ENCODE results near the gene SLC35F3. TPM values are rescaled to one million over a fixed set of nuclear protein-coding genes. Genes with fewer than 3 reads are reported as not detected.
A peak's percentile ranks its signal among the peaks of the same experiment; 100 is the strongest.
"Not testable (repeated sequence)": the region's sequence is repeated elsewhere in the genome, so short reads cannot be mapped to it uniquely, and the experiment has no call there.

Gene SLC35F3
- total RNA-seq, 1 donor from 2014 or later, result 2.4 TPM

- no peak for DNase-seq (ENCODE audit: low spot score in 2 of 2)
Measured at GRCh38 chr1:234300096-234300495, 395.6 kb downstream of the SLC35F3 start.

DNA sequence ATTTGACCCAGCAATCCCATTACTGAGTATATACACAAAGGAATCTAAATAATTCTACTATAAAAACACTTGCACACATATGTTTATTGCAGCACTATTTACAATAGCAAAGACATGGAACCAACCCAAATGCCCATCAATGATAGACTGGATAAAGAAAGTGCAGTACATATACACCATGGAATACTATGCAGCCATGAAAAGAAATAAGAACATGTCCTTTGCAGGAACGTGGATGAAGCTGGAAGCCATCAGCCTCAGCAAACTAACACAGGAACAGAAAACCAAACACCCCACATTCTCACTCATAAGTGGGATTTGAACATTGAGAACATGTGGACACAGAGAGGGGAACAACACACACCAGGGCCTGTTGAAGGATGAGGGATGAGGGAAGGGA lies 397.2 kb downstream of the SLC35F3 start:
- not testable (repeated sequence) for DNase-seq (ENCODE audit: low spot score in 2 of 2); FAIRE-seq

More at GRCh38 chr1:234300096-234300495, 395.6 kb downstream of the SLC35F3 start:
- FAIRE-seq, result no peak

DNA sequence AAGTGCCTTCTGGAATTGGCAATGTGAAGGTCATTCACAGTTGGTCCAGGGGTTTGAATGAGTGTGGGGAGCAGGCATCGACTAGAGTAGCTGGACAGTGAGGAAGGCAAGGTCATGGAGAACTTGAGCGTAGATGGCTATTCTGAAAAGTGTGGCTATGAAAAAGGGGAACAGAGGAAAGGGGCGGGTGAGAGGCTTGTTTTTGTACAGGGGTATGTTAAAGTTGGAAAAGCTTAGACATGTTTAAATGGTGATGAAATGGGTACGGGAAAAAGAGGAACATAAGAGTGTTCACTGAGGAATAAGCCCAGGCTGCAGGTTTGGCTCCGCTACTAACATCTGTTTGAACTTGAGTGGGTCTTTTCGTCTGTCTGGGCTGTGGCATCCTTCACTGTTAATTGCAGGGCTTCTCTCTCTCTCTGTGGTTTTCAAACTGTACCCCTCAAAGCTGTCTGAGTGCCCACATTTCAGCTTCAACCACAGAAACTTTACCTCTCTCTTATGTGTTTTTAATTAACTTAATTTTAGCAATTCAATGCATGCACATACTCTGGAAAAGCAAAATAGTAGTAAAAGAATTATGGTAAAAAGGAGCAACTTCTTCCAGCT lies 398.0 kb downstream of the SLC35F3 start:
- DNase-seq (ENCODE audit: low spot score in 2 of 2), result no peak
- no peak for FAIRE-seq

DNA sequence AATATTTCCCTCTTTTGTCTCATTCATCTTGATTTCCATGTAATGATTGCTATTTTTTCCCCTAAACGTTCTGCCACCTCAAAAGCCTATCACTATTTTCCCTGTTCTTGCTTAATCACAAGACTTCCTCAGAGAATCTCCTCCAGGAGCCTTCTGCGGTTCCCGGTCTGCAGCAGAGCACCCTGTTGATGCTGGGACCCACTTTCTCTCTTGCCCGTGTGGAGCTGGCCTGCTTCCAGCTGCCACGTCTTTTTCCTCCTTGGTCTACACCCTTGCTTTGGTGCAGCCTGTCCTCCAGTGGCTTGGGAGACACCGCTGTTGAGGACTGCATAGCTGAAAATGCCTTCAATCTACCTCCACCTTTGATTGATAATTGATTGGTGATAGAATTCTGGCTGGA lies 398.8 kb downstream of the SLC35F3 start:
- DNase-seq (ENCODE audit: low spot score in 2 of 2) (no peak), FAIRE-seq (no peak)

DNA sequence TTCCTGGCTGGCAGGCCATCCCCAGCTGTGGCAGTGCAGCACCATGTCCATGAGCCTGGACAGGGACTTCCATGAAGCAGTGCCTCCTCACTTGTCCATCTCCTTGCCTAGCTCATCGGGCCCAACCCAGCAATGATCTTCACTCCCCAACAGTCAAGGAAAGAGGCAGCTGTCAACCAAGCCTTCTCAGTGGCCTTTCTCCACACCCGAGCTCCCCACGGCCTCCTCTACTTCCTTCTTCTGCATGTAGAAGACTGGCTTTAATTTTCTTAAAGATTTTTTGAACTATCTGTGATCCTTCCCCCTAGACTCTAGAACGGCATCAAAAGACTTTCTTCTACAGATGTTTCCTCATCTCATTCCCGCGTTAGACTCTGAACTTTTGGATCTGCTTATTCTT lies 403.2 kb downstream of the SLC35F3 start:
- DNase-seq (ENCODE audit: low spot score in 2 of 2) (no peak), FAIRE-seq (no peak)

DNA sequence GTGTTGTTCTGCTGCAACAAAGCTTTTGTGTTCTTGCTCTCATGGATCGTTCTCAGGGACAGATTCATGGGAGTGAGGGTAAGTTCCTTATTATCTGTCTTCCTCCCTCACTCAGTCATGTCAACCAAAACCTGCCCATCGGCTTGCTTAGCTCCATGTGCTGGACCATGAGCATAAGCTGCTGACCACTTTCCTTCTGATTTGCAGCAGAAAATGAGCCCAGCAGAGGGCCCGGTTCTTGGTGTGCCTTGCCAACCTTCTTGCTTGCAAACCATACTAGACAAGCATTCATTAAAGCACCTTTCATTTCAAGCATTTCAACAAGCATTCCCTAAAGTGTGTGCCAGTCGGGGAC lies 404.7 kb downstream of the SLC35F3 start:
- DNase-seq (ENCODE audit: low spot score in 2 of 2) (no peak), FAIRE-seq (no peak)

DNA sequence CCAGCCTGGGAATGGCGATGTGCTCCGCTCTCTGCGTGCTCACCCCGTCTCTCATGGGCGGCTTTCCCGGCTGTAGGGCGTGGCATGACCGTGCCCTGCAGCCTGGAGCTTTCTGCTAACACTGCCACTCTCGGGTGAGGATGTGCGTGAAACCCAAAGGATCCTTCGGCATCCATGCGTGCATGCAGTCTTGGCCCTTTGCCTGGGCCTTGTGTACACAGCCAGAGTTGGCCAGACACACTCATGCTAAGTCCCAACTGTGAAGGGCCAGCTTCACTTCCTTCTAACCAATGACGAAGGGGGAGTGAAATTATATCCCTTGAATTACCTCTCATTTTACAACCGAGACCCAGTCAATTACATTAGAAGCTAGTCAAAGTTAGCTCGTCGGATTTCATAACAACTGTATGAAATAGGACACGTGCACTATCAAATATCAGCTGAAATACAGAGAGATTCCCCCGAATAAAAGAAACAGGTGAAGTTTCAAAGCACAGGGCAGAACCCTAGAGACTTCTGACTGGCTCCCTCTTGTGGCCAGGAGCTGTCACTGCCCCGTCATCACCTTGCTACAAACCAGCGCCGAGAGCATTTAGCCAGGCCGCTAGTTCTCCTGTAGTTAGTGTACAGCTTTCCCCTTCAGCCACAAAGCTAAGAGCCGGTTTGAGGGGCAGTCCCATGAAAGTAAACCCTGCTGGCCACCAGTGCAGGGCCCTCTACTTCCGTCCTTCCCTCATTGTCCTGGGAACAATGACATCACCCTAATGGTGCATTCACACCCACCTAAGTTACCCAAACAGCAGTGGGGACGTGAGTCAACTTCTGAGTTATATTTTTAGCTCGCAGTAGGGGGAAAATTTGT lies 405.4 kb downstream of the SLC35F3 start:
- FAIRE-seq (no peak), DNase-seq (ENCODE audit: low spot score in 2 of 2) (peak; percentile 15 to 53)

GRCh38 chr1:234310460-234310817 lies 406.0 kb downstream of the SLC35F3 start:
- no peak for FAIRE-seq
- DNase-seq (ENCODE audit: low spot score in 2 of 2), result no peak

GRCh38 chr1:234311414-234311813 lies 406.9 kb downstream of the SLC35F3 start:
- DNase-seq (ENCODE audit: low spot score in 2 of 2), result no peak
- FAIRE-seq, result no peak

DNA sequence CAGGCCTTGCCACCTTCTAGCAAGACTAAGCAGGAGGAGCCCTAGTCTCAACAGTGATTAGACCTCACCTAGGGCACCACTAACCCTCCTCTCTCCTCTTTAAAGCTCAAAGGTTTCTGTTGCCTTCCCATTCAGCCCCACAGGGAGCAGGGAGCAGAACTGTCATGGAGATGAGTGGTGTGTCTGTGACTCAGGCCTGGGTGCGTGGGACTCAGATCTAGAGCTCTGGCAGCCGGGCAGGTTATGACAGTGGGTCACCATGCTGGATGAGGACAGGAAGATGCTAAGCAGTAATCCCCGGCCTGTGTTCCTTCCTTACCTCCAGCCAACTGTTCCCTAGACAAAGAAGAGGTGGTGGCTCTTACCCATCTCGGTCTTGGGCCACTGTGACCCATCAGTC lies 408.7 kb downstream of the SLC35F3 start:
- DNase-seq (ENCODE audit: low spot score in 2 of 2) (no peak), FAIRE-seq (no peak)

GRCh38 chr1:234315091-234315541 lies 410.6 kb downstream of the SLC35F3 start:
- FAIRE-seq, result no peak
- no peak for DNase-seq (ENCODE audit: low spot score in 2 of 2)

- no peak for DNase-seq (ENCODE audit: low spot score in 2 of 2)
- FAIRE-seq, result no peak
Measured at GRCh38 chr1:234315588-234315987, 411.1 kb downstream of the SLC35F3 start.

- DNase-seq (ENCODE audit: low spot score in 2 of 2), result no peak
- FAIRE-seq, result no peak
Measured at GRCh38 chr1:234316486-234316885, 412.0 kb downstream of the SLC35F3 start.

GRCh38 chr1:234316937-234317336 lies 412.5 kb downstream of the SLC35F3 start:
- no peak for FAIRE-seq
- DNase-seq (ENCODE audit: low spot score in 2 of 2), result no peak

DNA sequence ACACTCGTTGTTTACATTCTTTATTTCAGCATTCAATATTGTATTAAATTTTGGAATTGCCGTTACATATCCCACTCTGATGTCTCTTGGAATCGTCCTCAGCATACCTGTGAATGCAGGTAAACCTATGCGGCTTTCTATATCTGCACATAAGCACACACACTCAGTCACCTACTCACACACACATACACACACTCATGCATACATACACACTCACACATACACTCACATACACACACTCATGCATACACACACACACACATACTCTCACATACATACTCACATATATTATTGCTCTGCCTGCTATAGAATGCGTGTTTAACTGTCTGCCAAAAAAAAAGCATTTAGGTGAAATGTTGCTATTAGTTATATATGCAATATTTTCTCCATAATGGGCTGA lies 415.6 kb downstream of the SLC35F3 start:
- FAIRE-seq, result no peak

DNA sequence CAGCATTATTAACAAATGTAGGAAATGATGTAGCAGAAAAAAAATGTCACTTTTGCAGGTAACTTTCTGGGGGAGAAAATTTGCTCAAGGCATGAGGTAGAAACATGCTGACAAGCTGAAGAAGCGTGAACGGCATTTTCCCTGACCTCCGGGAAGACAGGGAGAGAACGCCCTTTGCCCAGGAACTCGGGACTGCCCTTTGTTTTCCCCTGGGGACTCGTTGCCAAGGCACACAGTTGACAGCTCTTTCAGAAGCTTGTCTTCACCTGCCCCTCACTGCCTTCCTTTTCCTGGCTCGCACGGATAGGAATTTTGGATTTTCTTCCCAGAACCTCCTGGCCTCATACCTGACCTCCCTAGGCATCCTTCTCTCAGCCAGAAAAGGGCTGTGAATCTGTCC lies 416.1 kb downstream of the SLC35F3 start:
- no peak for DNase-seq (ENCODE audit: low spot score in 2 of 2)
- no peak for FAIRE-seq

More for the DNA sequence above, 415.6 kb downstream of the SLC35F3 start:
- DNase-seq (ENCODE audit: low spot score in 2 of 2), result no peak

DNA sequence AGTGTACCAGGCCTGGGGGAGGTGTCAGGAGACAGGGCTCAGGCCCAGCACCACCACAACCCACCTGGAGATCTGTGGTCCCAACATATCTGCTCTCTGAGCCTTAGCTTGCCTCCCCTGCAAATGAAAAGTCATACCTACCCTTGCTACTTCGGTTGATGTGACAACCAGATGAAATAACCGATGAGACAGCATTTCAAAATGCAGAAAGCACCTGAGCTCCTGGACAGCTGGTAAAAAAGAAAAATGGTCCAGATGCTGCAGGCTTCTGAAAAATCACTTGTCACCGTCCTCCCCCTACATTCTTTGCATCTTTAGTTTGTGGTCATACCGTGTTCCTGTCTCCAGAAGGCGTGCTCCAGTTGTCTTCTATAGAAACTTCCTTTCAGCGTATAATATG lies 416.8 kb downstream of the SLC35F3 start:
- DNase-seq (ENCODE audit: low spot score in 2 of 2) (no peak), FAIRE-seq (no peak)

- no peak for FAIRE-seq
- no peak for DNase-seq (ENCODE audit: low spot score in 2 of 2)
Measured at GRCh38 chr1:234322097-234322496, 417.6 kb downstream of the SLC35F3 start.

DNA sequence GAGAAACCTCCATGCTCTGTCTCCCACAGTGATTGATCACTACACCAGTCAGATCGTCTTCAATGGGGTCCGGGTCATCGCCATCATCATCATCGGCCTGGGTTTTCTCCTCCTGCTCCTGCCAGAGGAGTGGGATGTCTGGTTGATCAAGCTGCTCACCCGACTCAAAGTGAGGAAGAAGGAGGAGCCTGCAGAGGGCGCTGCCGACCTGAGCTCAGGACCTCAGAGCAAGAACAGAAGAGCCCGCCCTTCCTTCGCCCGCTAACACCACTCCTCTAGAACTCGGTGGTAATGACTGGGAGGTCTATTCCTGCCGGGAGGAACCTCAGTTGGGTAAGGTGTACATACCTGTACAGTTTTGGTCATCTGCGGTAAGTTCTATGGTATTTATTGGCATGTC lies 418.5 kb downstream of the SLC35F3 start:
- DNase-seq (ENCODE audit: low spot score in 2 of 2), result no peak
- FAIRE-seq, result no peak

DNA sequence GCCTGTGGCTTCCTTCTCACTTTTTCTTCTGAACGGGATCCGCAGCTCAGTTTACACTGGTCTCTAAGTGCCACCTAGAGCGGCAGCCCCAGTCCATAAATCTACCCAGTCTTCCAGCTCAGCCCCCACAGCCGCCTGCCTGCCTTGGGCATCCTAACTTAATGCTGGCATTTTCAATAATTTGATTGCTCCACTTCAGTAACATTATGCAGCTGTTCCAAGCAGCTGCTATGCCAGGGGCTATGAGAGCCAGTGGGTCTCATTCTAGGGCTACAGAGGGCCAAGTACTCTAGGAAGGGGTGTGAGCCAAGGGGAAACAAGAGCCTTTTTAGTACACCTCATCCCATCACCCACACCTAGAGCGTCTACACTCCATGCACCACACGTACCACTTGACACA lies 420.3 kb downstream of the SLC35F3 start:
- DNase-seq (ENCODE audit: low spot score in 2 of 2) (no peak), FAIRE-seq (no peak)

GRCh38 chr1:234325878-234326496 lies 421.5 kb downstream of the SLC35F3 start:
- FAIRE-seq, result no peak

More at GRCh38 chr1:234325878-234326496, 421.5 kb downstream of the SLC35F3 start:
- DNase-seq (ENCODE audit: low spot score in 2 of 2), result no peak

All from frontal cortex (tissue), 4 donors.